Posterior vena cava (tissue), 2 donors: ENCODE measurements around the gene CERT1. TPM values are rescaled to one million over a fixed set of nuclear protein-coding genes. Genes with fewer than 3 reads are reported as not detected.
"Not testable (repeated sequence)": the region's sequence is repeated elsewhere in the genome, so short reads cannot be mapped to it uniquely, and the experiment has no call there.

Experiments
- DNase-seq: peaks from one replicate; pipeline ENCODE4 v3.0.0-alpha.2; 2020; ENCODE audit warnings: low spot score
- intact Hi-C, 2 donors: fragments of 100-400 bp; cut with DNase I; formaldehyde crosslinking; loops; one replicate each; pipeline versions ENCODE4 v1.14.1 to v1.14.2; 2022 to 2023
- total RNA-seq, 2 donors: library from RNA; stranded (reverse); fragmentation: NEBNext Ultra II Directional; extraction: Animal tissue kit (Norgen Biotek cat#: 25700); gene quantifications; one replicate each; pipeline ENCODE4 v1.2.1, GENCODE V29; 2021
- donor health status: DM: yes; HTN: yes; CAD: no.
- donor health status: DM: yes; HTN: yes; CAD: no.

Gene CERT1
- total RNA-seq, 2 donors from 2014 or later, result 31.0 to 38.6 TPM

DNA sequence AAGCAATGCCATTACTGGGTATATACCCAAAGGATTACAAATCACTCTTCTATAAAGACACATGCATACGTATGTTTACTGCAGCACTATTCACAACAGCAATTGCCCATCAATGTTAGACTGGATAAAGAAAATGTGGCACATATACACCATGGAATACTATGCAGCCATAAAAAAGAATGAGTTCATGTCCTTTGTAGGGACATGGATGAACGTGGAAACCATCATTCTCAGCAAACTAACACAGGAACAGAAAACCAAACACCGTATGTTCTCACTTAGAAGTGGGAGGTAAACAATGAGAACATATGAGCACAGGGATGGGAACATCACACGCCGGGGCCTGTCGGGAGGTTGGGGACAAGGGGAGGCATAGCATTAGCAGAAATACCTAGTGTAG, 21.6 kb downstream of the CERT1 start:
- intact Hi-C loops, DNase-seq: not testable (repeated sequence)

DNA sequence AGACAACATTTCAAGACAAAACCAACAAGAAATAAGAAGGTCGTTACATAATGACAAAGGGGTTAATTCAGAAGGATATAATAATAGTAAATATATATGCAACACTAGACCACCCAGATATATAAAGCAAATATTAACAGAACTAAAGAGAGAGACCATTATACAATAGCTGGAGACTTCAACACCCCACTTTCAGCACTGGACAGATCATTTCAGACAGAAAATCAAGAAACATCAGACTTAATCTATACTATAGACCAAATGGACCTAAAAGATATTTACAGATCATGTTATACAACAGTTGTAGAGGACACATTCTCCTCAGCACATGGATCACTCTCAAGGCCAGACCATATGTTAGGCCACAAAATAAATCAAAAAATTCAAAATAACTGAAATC, 26.8 kb downstream of the CERT1 start:
- DNase-seq, result no peak
- intact Hi-C loops, result no loop called here

DNA sequence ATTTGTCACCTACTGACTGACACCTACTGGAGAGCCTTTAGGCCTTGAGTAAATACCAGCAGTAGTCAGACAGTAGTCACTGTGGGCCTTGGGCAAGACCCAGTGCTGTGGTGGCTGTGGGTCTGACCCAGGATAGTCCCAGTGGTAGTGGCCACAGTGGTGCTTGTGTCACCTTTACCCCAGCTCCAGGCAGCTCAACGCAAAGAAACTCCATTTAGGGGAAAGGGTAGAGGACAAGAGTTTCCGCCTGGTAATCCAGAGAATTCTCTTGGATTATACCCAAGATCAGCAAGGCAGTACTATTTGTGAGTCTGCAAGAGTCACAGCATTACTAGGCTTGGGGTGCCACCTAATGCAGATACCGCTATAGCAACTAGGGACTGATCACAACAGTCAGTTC, 28.9 kb downstream of the CERT1 start:
- no peak for DNase-seq
- intact Hi-C loops, result no loop called here

DNA sequence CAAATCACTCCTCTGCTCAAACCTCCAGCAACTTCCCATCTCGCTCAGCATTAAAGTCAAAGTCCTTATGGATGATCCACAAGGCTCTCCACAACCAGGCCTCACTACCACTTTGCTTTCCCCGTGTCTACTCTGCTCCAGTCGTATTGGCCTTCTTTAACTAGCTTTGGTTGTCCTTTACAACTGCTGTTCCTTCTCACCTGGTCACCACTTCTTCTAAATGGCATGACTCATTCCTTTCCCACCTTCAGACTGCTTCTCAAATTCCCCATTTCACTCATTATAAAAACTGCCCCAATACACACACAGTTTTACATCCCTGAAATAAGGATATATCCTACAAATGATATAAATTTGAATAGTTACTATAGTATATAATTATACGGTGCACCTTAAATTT, 30.4 kb downstream of the CERT1 start:
- no peak for DNase-seq
- intact Hi-C loops, result no loop called here

DNA sequence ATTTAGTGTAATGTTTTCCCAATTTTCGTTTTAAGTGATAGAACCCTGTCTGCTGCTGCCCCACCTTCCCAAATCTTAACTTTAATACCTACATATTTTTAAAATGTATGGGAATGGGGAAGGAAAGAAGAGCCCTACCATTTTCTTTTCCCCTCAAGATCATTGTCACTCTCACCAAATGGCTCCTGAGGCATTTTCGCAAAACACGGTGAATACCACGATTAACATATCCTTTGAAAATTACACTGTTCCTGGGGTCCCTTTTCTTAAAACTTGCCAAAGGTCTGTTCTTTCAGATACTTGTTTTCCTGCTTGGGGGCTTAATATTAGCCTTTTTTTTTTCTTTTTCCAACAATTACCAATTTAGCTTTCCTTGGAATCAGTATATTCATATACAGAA, 36.1 kb downstream of the CERT1 start:
- intact Hi-C loops, result no loop called here

DNA sequence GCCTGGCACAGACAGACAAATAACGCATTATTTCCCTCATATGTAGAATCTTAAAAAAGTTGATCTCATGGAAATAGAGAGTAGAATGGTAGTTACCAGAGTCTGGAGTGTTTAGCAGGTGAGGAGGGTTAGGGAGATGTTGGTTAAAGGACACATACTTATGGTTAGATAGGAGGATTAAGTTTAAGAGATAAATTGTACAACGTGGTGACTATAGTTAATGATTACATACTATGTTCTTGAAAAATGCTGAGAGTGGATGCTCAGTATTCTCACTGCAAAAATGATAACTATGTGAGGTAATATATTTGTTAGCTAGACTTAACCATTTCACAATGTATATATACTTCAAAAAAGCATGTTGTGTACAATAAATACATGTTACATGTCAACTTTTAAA, 38.0 kb downstream of the CERT1 start:
- DNase-seq, result no peak
- intact Hi-C loops, result no loop called here

More for the DNA sequence above, 36.1 kb downstream of the CERT1 start:
- DNase-seq, result no peak

DNA sequence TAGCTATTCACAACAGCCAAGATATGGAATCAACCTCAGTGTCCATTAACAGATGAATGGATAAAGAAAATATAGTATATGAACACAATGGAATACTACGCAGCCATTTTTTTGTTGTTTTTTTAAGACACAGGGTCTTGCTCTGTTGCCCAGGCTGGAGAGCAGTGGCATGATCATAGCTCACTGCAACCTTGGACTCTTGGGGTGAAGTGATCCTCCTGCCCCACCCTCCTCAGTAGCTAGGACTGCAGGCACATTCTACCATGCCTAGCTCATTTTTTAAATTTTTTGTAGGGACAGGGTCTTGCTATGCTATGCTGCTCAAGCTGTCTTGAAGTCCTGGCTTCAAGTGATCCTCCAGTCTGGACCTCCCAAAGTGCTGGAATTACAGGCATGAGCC, 38.5 kb downstream of the CERT1 start:
- intact Hi-C loops, result no loop called here
- DNase-seq, result no peak

DNA sequence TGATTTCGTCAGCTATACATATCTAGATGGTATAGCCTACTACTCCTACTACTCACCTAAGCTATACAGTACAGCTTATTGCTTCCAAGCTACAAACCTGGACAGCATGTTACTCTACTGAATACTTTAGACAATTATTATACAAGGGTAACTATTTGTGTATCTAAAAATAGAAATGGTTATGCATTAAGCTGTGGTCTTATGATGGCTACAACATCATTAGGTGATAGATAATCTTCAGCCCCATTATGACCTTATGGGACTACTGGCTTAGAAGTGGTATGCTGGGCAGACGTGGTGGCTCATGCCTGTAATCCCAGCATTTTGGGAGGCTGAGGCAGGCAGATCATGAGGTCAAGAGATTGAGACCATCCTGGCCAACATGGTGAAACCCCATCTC, 40.2 kb downstream of the CERT1 start:
- DNase-seq, result no peak
- intact Hi-C loops, result no loop called here

DNA sequence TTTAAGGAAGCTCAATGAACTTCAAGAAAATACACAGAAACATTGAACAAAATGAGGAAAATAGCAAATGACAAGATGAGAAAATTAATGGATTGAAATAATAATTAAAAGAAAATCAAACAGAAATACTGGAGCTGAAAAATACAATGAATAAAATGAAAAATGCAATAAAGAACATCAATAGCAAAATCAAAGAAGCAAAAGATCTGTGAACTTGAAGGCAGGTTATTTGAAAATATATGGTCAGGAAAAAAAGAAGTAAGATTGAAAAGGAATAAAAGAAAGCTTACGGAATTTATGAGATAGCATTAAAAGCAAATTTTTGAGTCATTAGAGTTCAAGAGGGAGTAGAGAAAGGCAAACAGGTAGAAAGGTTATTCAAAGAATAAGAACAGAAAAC, 42.4 kb downstream of the CERT1 start:
- no peak for DNase-seq
- intact Hi-C loops, result no loop called here

DNA sequence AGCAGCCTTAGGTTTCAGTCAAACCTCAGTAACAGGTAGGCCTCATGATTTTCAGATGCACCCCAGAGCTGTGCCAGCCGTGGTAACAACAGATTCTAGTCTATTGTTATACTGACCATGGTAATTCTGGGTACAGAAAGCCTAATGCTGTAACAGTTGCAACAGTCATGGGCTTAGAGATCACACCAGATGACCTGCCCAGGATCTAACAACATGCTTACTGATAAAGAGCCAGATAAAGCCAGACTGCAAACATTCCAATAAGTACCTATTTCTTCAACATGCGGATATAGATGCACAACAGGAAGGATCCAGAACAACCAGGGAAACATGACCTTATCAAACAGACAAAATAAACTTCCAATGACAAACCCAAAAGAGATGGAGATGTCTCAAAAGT, 42.8 kb downstream of the CERT1 start:
- DNase-seq, result no peak
- intact Hi-C loops, result no loop called here

DNA sequence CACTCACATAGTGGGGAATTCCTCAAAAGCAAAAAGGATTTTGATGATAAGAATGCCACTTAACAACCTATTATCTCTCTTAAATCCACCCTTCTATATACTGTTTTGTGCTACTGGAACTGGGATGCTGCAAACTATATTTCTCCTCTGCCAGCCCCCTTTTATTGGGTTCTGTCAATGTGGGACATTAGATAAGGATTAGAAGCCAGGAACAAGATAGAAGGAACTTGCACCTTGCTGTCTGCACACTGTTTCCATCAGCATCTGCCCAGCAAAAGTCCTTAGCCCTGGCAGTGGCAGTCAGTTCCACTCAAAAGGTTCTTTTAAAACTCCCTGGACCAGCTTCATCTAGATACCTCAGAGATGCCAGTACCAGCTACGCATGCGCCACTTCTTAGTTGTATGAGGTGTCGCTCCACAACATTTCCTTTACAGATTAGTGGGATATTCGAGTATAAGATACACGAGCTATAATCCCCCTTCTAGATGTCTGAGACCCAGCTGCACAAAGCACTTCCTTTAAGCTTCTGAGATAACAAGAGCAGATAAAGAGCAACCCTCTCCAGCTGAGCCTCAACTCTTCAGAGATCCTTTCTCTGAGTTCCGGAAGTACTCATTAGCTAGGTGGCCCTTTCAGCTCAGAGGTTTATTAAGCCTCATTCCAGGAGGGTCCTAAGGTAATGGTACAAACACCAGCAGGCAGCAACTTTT, 45.3 kb downstream of the CERT1 start:
- intact Hi-C loops, result no loop called here
- DNase-seq, result no peak

DNA sequence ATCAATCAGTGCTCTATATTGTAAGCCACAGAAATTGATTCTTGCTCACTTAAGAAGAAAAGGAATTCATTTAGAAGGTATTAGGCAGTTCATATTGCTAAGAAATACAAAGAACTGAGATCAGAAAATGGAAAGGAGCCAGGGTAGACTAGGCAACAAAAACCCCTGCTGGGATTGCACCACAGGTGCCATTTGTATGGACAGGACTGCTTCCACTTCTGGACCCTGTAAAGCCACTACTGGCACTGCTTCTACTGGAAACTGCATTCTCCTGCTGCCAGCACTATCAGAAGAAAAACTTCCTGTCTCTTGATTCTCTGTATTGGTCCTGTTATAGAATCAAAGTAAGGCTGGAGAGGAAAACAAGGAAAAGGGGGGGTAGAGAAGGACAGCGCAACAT, 45.9 kb downstream of the CERT1 start:
- no peak for DNase-seq
- intact Hi-C loops, result no loop called here

DNA sequence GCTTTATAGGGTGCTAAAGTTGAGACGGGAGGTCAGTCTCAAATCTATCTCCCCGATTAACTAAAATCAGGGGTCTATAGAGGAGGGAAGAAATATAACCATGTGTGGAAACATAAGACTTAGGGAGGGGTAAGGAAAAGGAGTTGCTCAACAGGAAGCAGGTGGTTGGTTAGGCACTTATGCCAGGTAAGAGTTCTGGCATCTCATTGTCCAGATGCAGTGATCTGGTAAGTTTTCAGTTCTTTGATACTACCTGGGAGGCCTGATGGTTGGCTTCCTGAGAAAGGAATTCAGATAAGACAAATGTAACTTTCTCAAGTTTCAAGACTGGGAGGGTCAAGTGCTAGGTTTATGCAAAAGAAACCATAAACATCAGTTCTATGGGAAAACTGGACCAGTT, 47.7 kb downstream of the CERT1 start:
- intact Hi-C loops, result no loop called here

DNA sequence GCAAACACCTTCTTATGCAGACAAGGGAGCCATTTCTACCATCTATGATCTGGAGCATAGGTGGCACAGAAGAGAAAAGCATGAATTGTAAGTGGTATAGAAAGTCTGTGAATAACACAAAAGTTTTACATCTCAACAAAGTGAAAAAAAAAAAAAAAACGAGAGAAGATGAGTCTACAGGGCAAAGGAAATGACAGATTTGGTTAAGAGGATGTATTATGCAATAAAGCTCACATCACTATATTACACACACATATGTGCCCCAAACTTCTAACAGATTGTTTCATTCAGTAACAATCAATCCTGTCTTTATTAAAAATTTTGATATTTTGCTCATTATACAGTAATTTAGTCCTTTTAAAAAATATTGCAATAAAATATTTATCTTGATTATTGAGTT, 49.8 kb downstream of the CERT1 start:
- intact Hi-C loops, result no loop called here
- DNase-seq, result no peak

More for the DNA sequence above, 47.7 kb downstream of the CERT1 start:
- no peak for DNase-seq

DNA sequence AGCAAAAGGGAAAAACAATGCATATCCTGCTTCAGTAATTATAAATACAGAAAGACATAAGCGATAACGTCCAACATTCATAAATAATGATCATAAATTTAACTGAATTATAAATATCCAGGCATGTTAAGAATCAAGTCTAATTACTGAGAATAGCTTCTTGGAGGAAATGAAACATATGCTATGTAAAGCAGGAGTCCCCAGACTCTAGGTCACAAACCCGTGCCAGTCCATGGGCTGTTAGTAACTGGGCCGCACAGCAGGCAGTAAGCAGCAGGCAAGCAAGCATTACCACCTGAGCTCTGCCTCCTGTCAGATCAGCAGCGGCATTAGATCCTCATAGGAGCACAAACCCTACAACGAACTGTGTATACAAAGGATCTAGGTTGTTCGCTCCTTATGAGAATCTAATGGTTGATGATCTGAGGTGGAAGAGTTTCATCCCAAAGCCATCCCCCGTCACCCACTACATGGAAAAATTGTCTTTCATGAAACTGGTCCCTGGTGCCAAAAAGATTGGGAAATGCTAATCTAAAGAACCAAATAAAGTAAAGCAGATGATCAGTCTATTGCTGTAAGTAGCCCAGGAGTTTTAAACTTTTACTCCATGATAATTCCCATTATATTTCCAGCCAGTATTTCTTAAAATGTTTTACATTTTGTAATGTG, 50.4 kb downstream of the CERT1 start:
- DNase-seq, result no peak
- intact Hi-C loops, result no loop called here

DNA sequence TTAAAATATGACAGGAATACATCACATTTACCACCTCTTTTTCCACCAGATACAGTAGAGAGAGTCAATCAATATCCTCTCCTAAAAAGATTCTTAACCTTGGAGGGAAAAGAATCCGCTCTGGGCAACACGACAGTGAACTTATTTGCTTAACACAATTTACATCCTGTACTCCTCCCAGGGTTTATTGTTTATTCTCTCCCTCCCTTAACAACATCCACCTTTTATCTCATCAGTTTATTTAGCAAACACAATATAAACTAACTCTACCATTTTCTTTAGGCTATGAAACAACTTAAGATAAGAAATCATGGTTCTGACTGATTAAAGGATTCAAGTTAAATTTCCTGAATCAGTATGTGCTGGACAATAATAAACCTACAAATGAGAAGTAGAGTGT, 50.9 kb downstream of the CERT1 start:
- intact Hi-C loops, result no loop called here

DNA sequence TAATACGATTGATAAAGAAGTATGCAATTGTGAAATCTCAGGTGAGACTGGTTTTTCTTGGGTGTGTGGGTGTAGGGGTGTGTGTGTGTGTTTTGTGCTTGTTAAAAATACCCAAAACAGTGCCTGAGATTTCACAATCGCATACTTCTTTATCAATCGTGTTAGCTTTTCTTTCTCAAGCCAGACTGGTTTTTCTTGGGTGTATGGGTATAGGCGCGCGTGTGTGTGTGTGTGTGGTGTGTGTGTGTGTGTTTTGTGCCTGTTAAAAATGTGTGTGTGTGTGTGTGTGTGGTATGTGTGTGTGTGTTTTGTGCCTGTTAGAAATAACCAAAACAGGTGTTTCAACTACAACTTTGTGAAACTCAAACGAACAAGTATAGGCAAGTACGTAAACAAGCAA, 53.7 kb downstream of the CERT1 start:
- intact Hi-C loops, result no loop called here
- no peak for DNase-seq

More for the DNA sequence above, 50.9 kb downstream of the CERT1 start:
- no peak for DNase-seq

DNA sequence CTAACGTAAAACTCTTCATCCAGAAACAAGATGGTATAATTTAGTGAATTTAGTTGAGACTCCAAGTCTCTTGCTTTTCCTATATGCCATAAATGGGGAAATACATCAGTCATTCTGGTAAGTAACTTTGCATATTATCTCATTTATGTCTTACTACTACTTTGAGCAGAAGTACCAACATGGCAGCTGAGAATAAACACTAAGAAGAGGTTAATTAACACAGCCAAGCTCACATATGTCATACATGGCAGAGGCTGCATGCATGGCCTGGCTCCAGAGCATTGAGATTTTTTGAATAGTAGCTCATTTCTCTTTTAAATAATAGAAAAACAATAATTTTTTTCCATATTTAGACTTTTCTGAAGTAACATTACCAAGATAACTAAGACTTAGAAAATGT, 54.3 kb downstream of the CERT1 start:
- DNase-seq, result no peak
- intact Hi-C loops, result no loop called here

DNA sequence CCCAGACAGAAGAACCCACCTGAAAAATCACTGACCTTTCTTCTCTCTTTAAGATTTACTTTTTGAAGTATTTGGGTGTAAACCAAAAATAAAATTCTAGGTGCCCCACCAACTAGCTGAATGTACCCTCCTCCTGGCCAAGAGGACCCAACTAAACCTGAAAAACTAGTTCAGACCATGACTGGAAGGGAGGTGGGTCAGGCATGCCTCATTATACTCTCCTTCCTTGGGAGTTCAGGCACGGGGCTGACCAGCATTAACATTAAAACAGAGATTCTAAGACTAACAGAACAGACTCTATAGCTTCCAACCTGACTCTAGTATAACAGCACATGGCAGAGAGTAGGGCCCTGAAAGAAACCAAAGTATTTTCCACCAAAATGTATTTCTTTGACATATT, 61.4 kb downstream of the CERT1 start:
- intact Hi-C loops, result loop anchor here in 1 of 2 donors (5.0 kb wide), 1 partner anchor 1053 kb away; no protein-coding TSS in a partner anchor
- DNase-seq, result no peak

DNA sequence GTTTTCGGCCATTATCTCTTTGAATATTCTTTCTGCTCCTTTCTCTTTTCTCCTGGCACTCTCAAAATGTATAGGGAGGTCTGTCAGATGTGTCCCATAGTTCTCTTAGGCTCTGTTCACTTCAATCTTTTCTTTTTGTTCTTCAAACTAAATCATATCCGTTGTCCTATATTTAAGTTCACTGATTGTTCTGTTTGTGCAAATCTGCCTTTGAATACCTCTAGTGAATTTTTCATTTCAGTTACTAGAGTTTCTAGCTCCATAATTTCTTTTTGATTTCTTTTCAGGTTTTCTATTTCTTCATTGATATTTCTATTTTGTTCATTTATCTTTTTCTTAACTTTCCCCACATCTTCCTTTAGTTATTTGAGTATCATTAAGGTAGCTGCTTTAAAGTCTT, 65.4 kb downstream of the CERT1 start:
- intact Hi-C loops, result no loop called here
- no peak for DNase-seq

DNA sequence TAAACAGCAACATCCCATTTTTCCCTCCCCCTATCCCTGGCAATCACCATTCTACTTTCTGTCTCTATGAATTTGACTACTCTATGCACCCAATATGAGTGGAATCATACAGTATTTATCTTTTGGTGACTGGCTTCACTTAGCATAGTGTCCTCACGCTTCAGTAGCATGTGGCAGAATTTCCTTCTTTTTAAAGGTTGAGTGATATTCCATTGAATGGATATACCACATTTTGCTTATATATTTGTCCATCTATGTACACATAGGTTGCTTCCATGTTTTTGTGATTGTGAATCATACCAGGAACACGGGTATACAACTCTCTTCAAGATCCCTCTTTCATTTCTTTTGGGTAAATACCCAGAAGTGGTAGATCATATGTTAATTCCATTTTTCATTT, 69.9 kb downstream of the CERT1 start:
- DNase-seq, result no peak
- intact Hi-C loops, result no loop called here
